DND-41 (cell line): ENCODE results near the gene IRS2.

Experiments
- ATAC-seq: fragments of 200-7000 bp; cut with Tn5 transposase; 3 replicates; pipeline ENCODE4 v1.9.1; 2021; ENCODE audit warnings: low read depth; ENCODE audit not compliant: insufficient read depth
- DNase-seq: peaks from one replicate; pipeline ENCODE4 v3.0.0-alpha.2; 2020
- H2AFZ ChIP-seq: 2 replicates; pipeline ENCODE4 v1.6.0; 2012; ENCODE audit warnings: low read depth, low read length
- H3K27ac ChIP-seq: 2 replicates; pipeline ENCODE4 v1.5.1; 2012; ENCODE audit warnings: low read length, inconsistent platforms
- H3K27me3 ChIP-seq: fragments of 200-600 bp; sonication (generic); 2 replicates; pipeline ENCODE4 v1.6.0; 2012; ENCODE audit warnings: low read length, mild to moderate bottlenecking, inconsistent platforms; ENCODE audit not compliant: insufficient read depth, poor library complexity
- H3K36me3 ChIP-seq: 2 replicates; pipeline ENCODE4 v1.5.1; 2012; ENCODE audit warnings: low read length, inconsistent platforms; ENCODE audit not compliant: insufficient read depth
- H3K4me1 ChIP-seq: 2 replicates; pipeline ENCODE4 v1.5.1; 2012; ENCODE audit warnings: mild to moderate bottlenecking, low read length; ENCODE audit not compliant: insufficient read depth
- H3K4me2 ChIP-seq: 2 replicates; pipeline ENCODE4 v1.6.0; 2012; ENCODE audit warnings: mild to moderate bottlenecking, moderate library complexity, low read length, inconsistent platforms; ENCODE audit not compliant: insufficient read depth
- H3K4me3 ChIP-seq, 2 experiments: fragments of 200-600 bp in 1 of 2; shearing (Covaris generic) in 1 of 2; 2 replicates each; pipeline ENCODE4 v1.5.1; 2012 to 2016; ENCODE audit warnings: inconsistent platforms in 2 of 2, low read length in 2 of 2, mild to moderate bottlenecking in 2 of 2, low read depth in 1 of 2, moderate library complexity in 1 of 2
- H3K79me2 ChIP-seq: 2 replicates; pipeline ENCODE4 v1.6.0; 2012; ENCODE audit warnings: low read length, inconsistent platforms; ENCODE audit not compliant: insufficient read depth
- H3K9ac ChIP-seq: 2 replicates; pipeline ENCODE4 v1.6.0; 2012; ENCODE audit warnings: low read depth, mild to moderate bottlenecking, inconsistent platforms, low read length, moderate library complexity
- H3K9me3 ChIP-seq: 2 replicates; pipeline ENCODE4 v1.5.1; 2012; ENCODE audit warnings: low read length, moderate library complexity, mild to moderate bottlenecking, inconsistent platforms; ENCODE audit not compliant: insufficient read depth, severe bottlenecking
- H4K20me1 ChIP-seq: 2 replicates; pipeline ENCODE4 v1.6.0; 2012; ENCODE audit warnings: low read length; ENCODE audit not compliant: insufficient read depth
- EZH2 ChIP-seq: IDR thresholded peaks from 3 replicates; pipeline ENCODE4 v1.6.1; 2012; ENCODE audit warnings: borderline replicate concordance, low read depth, mild to moderate bottlenecking, moderate library complexity, low read length, inconsistent platforms; ENCODE audit not compliant: severe bottlenecking
- TF ChIP-seq, protein P1 (sequence below): IDR thresholded peaks from 2 replicates; pipeline ENCODE4 v1.5.1; 2012; ENCODE audit warnings: borderline replicate concordance, low read length, moderate library complexity, mild to moderate bottlenecking; ENCODE audit not compliant: poor library complexity, severe bottlenecking; ENCODE audit errors: extremely low read depth

Gene IRS2

DNA sequence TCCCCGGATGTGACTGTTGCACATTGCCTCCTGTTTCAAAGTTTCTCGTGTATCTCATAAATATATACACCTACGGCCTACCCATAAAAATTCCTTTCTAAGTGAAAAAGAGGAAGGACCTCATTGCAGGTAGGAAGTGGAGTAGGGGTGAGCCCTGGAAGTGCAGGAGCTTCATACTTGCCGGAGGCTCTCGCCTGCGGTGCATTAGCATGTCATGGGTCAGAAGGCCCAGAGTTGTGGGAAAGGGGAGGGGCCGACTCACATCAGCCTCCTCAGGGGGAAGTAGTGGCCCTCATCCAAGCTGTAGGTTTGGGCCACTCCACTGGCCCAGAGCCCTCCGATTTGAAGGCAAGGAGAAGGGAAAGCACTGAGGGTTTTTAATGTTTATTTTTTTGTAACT, 26.0 kb upstream of the IRS2 start:
- Histone ChIP-seq H3K27me3 (no peaks in the 10 kb centered on the region), H4K20me1 (no peaks in the 10 kb centered on the region), H3K9me3 (no peaks in the 10 kb centered on the region), H2AFZ (no peak overlapping the region), H3K4me2 (no peak overlapping the region), H3K36me3 (no peaks in the 10 kb centered on the region), H3K79me2 (no peaks in the 10 kb centered on the region), H3K9ac (no peak overlapping the region), H3K4me1 (peaks cover 15% of the 10 kb centered on the region), H3K4me3 (no peak overlapping the region), H3K27ac (no peak overlapping the region)
- no peak for DNase-seq
- ATAC-seq, result no peak
- TF ChIP-seq EZH2, result no peak
- TF ChIP-seq, protein P1, sequence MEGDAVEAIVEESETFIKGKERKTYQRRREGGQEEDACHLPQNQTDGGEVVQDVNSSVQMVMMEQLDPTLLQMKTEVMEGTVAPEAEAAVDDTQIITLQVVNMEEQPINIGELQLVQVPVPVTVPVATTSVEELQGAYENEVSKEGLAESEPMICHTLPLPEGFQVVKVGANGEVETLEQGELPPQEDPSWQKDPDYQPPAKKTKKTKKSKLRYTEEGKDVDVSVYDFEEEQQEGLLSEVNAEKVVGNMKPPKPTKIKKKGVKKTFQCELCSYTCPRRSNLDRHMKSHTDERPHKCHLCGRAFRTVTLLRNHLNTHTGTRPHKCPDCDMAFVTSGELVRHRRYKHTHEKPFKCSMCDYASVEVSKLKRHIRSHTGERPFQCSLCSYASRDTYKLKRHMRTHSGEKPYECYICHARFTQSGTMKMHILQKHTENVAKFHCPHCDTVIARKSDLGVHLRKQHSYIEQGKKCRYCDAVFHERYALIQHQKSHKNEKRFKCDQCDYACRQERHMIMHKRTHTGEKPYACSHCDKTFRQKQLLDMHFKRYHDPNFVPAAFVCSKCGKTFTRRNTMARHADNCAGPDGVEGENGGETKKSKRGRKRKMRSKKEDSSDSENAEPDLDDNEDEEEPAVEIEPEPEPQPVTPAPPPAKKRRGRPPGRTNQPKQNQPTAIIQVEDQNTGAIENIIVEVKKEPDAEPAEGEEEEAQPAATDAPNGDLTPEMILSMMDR, result no peak

DNA sequence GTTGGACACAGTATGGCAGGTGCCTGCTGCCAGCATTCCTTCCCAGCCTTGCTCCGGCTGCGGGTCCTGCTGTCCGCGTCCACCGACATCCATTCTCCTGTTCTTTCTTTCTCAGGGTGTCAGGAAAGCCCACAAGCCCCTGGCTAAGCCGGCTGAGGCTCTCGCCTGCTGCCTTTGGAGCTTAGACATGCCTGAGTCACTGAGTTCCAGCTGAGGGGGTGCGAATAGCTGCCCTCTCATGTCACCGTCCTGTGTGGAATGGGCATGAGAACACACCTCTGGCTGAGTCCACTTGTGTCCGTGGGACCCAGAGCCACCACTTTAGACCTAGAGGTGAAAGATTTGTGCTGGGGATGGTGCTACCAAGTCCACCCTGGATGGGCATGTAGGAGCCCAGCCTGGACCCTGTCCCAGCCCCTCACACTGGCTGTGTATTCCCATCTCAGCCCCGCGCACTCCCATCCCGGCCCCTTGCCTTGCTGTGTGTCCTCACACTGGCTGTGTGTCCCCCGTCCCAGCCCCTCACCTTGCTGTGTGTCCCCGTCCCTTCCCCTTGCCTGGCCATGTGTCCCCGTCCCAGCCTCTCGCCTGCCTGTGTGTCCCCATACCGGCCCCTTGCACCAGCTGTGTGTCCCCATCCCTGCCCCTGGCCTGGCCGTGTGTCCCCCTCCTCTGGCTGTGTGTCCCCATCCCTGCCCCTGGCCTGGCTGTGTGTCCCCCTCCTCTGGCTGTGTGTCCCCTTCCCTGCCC, 24.6 kb upstream of the IRS2 start:
- Histone ChIP-seq H3K27me3 (no peaks in the 10 kb centered on the region), H4K20me1 (no peaks in the 10 kb centered on the region), H3K36me3 (no peaks in the 10 kb centered on the region), H3K4me3 (no peak overlapping the region), H3K9ac (no peak overlapping the region), H3K79me2 (no peaks in the 10 kb centered on the region), H3K4me1 (peaks cover 9% of the 10 kb centered on the region), H3K9me3 (no peaks in the 10 kb centered on the region), H2AFZ (no peak overlapping the region), H3K4me2 (no peak overlapping the region), H3K27ac (no peak overlapping the region)
- ATAC-seq, result no peak
- DNase-seq, result no peak
- TF ChIP-seq, protein P1, result no peak
- no peak for TF ChIP-seq EZH2

DNA sequence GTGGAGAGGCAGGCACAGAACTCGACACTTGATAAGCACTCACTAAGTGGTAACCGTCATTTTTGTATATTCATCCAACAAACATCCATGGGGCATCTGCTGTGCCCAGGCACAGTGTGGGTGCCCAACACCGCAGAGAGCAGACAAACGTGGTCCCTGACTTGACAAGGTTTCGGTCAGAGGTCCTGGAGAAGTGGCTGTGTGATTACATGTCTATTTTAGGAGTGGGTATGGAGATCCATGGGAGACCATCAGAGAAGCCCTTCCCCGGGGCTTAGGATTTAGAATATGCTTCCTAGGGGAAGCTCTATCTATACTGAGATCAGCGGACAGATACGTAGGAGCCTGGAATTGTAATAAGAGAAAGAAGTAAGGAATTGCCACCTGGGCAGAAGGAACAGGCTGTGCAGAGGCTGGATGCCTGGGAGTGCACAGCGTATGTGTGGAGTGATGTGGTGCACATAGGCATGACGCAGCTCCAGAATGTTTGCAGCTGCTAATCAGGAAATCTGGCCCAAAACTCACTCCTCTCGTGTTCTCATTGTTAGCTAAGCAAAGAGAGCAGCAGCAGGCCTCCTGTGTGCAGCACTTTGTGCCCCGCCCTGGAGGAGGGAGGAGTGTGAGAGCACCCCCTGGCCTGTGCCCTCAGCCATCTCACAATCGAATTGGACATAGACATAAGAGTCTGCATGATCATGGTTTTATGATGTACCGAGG, 23.0 kb upstream of the IRS2 start:
- no peak overlapping the region for H3K4me2 ChIP-seq
- no peaks in the 10 kb centered on the region for H3K27me3 ChIP-seq
- DNase-seq (no peak), ATAC-seq (no peak)
- H3K36me3 ChIP-seq, result no peaks in the 10 kb centered on the region
- H3K4me1 ChIP-seq, result no peaks in the 10 kb centered on the region
- H3K79me2 ChIP-seq, result no peaks in the 10 kb centered on the region
- H3K27ac ChIP-seq, result no peak overlapping the region
- H4K20me1 ChIP-seq, result no peaks in the 10 kb centered on the region
- H3K4me3 ChIP-seq, result no peak overlapping the region
- TF ChIP-seq, protein P1, result no peak
- TF ChIP-seq EZH2, result no peak
- H3K9me3 ChIP-seq, result no peaks in the 10 kb centered on the region
- H3K9ac ChIP-seq, result no peak overlapping the region
- H2AFZ ChIP-seq, result no peak overlapping the region
